Brain microvascular endothelial cell (primary cell): ENCODE results near the gene CDH7.

Source experiments
- DNase-seq: peaks from one replicate; pipeline ENCODE4 v3.0.0-alpha.2; 2020
- H3K27ac ChIP-seq: fragments of 250-450 bp; sonication (Bioruptor Pico); 2 replicates; pipeline ENCODE4 v1.5.1; 2020; ENCODE audit warnings: mild to moderate bottlenecking, moderate library complexity
- H3K27me3 ChIP-seq: fragments of 250-450 bp; sonication (Bioruptor Pico); replicated peaks from 2 replicates; pipeline ENCODE4 v1.5.1; 2020; ENCODE audit warnings: mild to moderate bottlenecking
- H3K36me3 ChIP-seq: fragments of 250-450 bp; sonication (Bioruptor Pico); replicated peaks from 2 replicates; pipeline ENCODE4 v1.5.1; 2020; ENCODE audit warnings: mild to moderate bottlenecking
- H3K4me3 ChIP-seq: 2 replicates; pipeline ENCODE4 v1.5.1; 2011; ENCODE audit warnings: low read depth, mild to moderate bottlenecking, control low read depth, low read length, moderate library complexity
- CTCF ChIP-seq: IDR thresholded peaks from 2 replicates; pipeline ENCODE4 v1.5.1; 2011; ENCODE audit warnings: low read depth, mild to moderate bottlenecking, moderate library complexity, low read length, control low read depth, inconsistent platforms; ENCODE audit errors: missing control alignments
- in situ Hi-C: cut with HindIII; loops from 2 replicates; pipeline ENCODE4 v1.10.0; 2017; ENCODE audit warnings: low sequenced_read_pairs, low pct_ligation_motif_present

The CDH7 gene

DNA sequence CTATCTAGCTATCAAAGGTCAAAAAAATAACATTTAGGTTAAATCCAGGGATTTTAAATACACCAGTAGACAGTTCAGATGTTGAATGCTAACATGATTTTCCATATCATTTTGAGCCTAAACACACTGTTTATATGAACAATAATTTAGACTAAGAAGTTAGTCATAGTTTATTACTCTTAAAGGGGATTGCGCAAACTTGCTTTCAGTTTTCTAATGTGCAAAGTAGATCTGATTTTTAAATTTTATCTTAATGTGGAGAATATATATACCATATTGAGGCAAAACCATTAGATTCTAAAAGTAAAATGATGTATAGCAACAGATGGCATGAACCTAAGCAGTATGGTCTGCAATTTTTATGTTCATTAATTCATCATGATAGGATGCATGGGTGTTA lies 76.6 kb downstream of the CDH7 start:
- no peaks in the 10 kb centered on the region for H3K36me3 ChIP-seq
- in situ Hi-C loops: no loop called here
- no peak for TF ChIP-seq CTCF
- no peak overlapping the region for H3K27ac ChIP-seq
- H3K27me3 ChIP-seq: no peaks in the 10 kb centered on the region
- DNase-seq: no peak
- H3K4me3 ChIP-seq: no peak overlapping the region

GRCh38 chr18:65835881-65836280 lies 85.1 kb downstream of the CDH7 start:
- H3K27me3 ChIP-seq: no peaks in the 10 kb centered on the region
- no peak overlapping the region for H3K4me3 ChIP-seq
- no peak overlapping the region for H3K27ac ChIP-seq
- no peak for DNase-seq
- in situ Hi-C loops: no loop called here
- TF ChIP-seq CTCF: no peak
- H3K36me3 ChIP-seq: no peaks in the 10 kb centered on the region

DNA sequence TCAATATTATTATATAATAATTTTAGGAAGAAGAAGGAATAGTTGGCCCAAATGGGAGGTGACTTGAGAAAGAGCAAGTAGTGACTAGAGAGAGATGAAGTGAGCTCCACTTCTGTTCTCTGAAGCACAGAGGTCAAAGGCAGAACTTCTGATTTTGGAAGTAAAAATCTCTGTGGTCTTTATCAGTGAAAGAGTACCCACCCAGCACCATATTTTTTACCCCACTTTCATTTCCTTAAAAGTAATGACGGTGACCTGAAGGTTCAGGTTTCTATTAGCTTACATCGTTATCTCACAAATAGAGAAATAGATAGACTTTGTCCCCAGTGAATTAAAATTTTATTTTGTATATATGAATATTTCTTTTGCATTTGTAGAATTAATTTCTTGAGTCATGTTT lies 95.3 kb downstream of the CDH7 start:
- H3K27ac ChIP-seq: no peak overlapping the region
- no peaks in the 10 kb centered on the region for H3K36me3 ChIP-seq
- TF ChIP-seq CTCF: no peak
- no peaks in the 10 kb centered on the region for H3K27me3 ChIP-seq
- H3K4me3 ChIP-seq: no peak overlapping the region
- DNase-seq: no peak
- in situ Hi-C loops: no loop called here

GRCh38 chr18:65852273-65852672 lies 101.5 kb downstream of the CDH7 start:
- no peak for TF ChIP-seq CTCF
- Histone ChIP-seq H3K4me3 (no peak overlapping the region), H3K36me3 (no peaks in the 10 kb centered on the region), H3K27ac (no peak overlapping the region), H3K27me3 (no peaks in the 10 kb centered on the region)
- no peak for DNase-seq
- in situ Hi-C loops: no loop called here

DNA sequence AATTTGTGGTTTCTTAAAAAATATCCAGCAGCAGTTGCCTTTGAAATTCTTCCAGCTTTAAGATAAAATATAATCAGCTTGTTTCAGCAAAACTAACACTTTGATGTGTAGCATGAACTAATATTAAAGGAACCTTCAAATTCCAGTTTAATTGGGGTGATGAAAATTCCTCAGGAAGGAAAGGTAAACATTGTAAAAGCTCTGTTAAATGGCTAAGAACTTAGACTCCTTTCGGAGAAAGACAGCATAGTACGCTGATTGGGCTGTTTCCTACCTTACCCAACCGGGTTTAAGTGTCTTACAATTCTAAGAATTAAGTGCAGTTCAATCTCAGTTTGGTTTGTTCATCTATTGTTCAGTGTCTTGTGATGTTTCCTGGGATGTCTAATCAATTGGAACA lies 108.3 kb downstream of the CDH7 start:
- no peak for DNase-seq
- Histone ChIP-seq H3K27me3 (no peaks in the 10 kb centered on the region), H3K4me3 (no peak overlapping the region), H3K36me3 (no peaks in the 10 kb centered on the region), H3K27ac (no peak overlapping the region)
- in situ Hi-C loops: no loop called here
- no peak for TF ChIP-seq CTCF

- H3K27me3 ChIP-seq: no peaks in the 10 kb centered on the region
- no peak for DNase-seq
- no peaks in the 10 kb centered on the region for H3K36me3 ChIP-seq
- no peak overlapping the region for H3K4me3 ChIP-seq
- in situ Hi-C loops: no loop called here
- TF ChIP-seq CTCF: no peak
- no peak overlapping the region for H3K27ac ChIP-seq
These were observed 118.7 kb downstream of the CDH7 start for GRCh38 chr18:65869527-65869926.
